Amniotic epithelial cell (primary cell): ENCODE measurements around the gene DGKH.
"Not testable (repeated sequence)": the region's sequence is repeated elsewhere in the genome, so short reads cannot be mapped to it uniquely, and the experiment has no call there.

Source experiments
- DNase-seq: peaks from one replicate; pipeline ENCODE4 v3.0.0-alpha.2; 2010; ENCODE audit warnings: low read depth

The DGKH gene

GRCh38 chr13:42113478-42113877, 65.0 kb downstream of the DGKH start:
- peak; percentile 25 for DNase-seq

GRCh38 chr13:42114278-42114677, 65.8 kb downstream of the DGKH start:
- DNase-seq = no peak

GRCh38 chr13:42114912-42115311, 66.5 kb downstream of the DGKH start:
- no peak for DNase-seq

- peak; percentile 62 for DNase-seq
Measured at GRCh38 chr13:42116225-42116624, 67.8 kb downstream of the DGKH start.

- DNase-seq = no peak
Measured at GRCh38 chr13:42119041-42119440, 70.6 kb downstream of the DGKH start.

- DNase-seq = no peak
Measured at GRCh38 chr13:42119875-42120274, 71.4 kb downstream of the DGKH start.

GRCh38 chr13:42123600-42123999, 75.2 kb downstream of the DGKH start:
- no peak for DNase-seq

- no peak for DNase-seq
Measured at GRCh38 chr13:42125046-42125445, 76.6 kb downstream of the DGKH start.

DNA sequence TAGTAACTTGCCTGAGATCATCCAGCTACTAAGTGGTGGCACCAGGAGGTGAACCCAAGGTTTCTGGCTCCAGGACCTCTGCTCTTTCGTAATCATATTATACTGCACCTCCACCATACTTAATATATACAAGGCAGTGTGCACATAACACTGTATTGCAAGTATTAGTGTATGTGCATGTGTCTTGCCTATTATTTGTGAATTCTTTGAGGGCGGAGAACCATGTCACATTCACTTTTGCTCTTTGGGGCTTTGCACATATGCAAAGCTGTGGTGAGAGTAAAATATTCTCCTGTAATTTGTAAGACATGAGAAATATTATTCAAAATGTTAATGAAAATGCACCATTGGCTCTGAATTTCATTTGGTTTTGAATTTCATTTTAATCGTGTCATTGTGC, 78.6 kb downstream of the DGKH start:
- no peak for DNase-seq

DNA sequence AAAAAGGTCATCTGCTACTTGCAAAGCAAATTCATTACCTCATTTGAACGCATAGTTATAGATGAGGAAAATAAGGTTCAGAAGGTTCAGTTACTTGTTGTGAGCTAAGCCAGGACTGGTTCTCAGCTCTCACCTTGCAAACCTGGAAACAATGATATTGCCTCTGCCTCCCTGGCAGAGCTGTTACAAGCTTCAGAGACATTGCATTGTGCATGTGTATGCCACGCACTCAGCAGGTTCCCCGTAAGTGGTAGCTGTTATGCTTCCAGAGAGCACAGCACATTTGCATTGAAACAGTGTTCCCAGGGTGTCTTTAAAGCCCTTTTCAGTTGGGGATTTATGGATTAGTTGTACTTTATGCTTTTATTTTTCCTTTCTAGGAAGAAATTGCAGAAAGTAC, 80.6 kb downstream of the DGKH start:
- DNase-seq = no peak

DNA sequence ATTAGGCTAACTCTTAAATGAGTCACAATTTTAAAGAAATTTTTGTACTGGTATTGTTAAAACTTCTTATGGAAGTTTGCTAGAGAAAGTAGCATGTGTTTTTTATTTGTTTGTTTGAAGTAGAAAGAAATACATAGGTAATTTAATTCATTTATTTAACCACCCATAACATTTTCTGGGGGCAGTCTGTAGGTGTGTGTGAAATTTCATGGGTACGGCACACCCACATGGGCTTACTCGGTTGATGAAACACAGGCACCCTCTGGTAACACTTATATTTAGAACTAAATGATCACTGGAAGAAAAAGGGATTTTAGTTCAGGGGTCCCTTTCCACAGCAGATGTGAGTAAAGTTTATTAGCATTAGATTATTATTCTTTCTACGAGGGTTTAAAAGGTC, 88.1 kb downstream of the DGKH start:
- no peak for DNase-seq

GRCh38 chr13:42137856-42138537, 89.5 kb downstream of the DGKH start:
- DNase-seq = peak; percentile 92

GRCh38 chr13:42140494-42140893, 92.0 kb downstream of the DGKH start:
- DNase-seq = no peak

DNA sequence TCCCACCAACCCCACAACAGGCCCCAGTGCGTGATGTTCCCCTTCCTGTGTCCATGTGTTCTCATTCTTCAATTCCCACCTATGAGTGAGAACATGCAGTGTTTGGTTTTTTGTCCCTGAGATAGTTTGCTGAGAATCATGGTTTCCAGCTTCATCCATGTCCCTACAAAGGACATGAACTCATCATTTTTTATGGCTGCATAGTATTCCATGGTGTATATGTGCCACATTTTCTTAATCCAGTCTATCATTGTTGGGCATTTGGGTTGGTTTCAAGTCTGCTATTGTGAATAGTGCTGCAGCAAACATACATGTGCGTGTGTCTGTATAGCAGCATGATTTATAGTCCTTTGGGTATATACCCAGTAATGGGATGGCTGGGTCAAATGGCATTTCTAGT, 92.6 kb downstream of the DGKH start:
- DNase-seq = not testable (repeated sequence)

- peak; percentile 56 for DNase-seq
Measured at GRCh38 chr13:42146359-42146758, 97.9 kb downstream of the DGKH start.

- no peak for DNase-seq
Measured at GRCh38 chr13:42148538-42148937, 100.1 kb downstream of the DGKH start.

GRCh38 chr13:42149136-42149535, 100.7 kb downstream of the DGKH start:
- DNase-seq = no peak

GRCh38 chr13:42151781-42152180, 103.3 kb downstream of the DGKH start:
- DNase-seq = no peak

GRCh38 chr13:42152495-42152894, 104.0 kb downstream of the DGKH start:
- DNase-seq = no peak

- DNase-seq = no peak
Measured at GRCh38 chr13:42153199-42154113, 105.0 kb downstream of the DGKH start.

DNA sequence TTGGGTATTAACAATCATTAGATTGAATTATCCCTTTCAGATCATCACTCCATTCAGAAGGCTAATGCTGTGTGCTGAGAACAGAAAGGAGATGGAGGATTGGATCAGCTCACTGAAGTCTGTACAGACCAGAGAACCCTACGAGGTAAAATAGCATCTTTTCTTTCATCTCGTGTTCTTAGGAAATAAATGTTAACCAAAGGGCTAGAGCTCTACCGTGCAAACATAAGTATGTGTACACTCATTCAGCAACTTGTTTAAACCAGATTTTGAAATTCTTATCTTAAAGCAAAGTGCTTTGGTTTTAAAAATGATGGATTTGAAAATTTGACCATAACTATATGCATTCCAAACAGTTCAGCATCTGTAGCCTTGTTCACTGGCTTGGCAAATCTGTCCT, 106.8 kb downstream of the DGKH start:
- peak; percentile 71 for DNase-seq

DNA sequence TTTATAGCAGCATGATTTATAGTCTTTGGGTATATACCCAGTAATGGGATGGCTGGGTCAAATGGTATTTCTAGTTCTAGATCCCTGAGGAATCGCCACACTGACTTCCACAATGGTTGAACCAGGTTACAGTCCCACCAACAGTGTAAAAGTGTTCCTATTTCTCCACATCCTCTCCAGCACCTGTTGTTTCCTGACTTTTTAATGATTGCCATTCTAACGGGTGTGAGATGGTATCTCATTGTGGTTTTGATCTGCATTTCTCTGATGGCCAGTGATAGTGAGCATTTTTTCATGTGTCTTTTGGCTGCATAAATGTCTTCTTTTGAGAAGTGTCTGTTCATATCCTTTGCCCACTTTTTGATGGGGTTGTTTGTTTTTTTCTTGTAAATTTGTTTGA, 114.9 kb downstream of the DGKH start:
- DNase-seq = not testable (repeated sequence)

DNA sequence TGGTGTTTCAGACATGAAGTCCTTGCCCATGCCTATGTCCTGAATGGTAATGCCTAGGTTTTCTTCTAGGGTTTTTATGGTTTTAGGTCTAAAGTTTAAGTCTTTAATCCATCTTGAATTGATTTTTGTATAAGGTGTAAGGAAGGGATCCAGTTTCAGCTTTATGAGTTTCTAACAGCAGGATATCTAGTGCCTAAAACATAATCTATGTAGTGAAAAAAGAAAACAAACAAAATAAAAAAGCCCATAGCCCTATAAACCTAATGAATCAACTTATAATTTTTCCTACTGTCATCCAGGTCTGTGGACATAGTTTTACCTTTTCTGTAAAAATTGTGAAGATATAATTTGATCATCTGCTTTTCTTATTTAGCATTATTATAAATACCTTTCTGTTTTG, 115.5 kb downstream of the DGKH start:
- not testable (repeated sequence) for DNase-seq
